Measurements from ENCODE around the gene CLDN22. TPM values are rescaled to one million over a fixed set of nuclear protein-coding genes. Genes with fewer than 3 reads are reported as not detected.

CLDN22 gene
- total and polyA plus RNA-seq, 9 of the 15 experiments (the other 6 are each of a cell fraction or from before 2014, with no cell fraction given), result 0.21 TPM; not detected in 8

GRCh38 chr4:183356173-183356830 is 36.2 kb upstream of the CLDN22 start:
- H3K9ac ChIP-seq (ENCODE audit: insufficient read depth in 1 of 2, low read depth in 2 of 2, low read length in 2 of 2), result peak overlapping the region in 1 of 2 experiments; percentile 51; a peak in 1 of 4 replicates
- H3K27ac ChIP-seq (ENCODE audit: extremely low read depth, low read depth, low read length), result no peak overlapping the region
- no peak overlapping the region for H3K4me2 ChIP-seq (ENCODE audit: insufficient read depth, low read length)
- no peak for DNase-seq (ENCODE audit: extremely low read depth in 1 of 4, low spot score in 3 of 4)
- intact Hi-C loops (cut with micrococcal nuclease) (no loop called here), in situ Hi-C loops (cut with MboI) (no loop called here)
- H3K9me1 ChIP-seq (ENCODE audit: control insufficient read depth, insufficient read depth, low read length), result no peaks in the 10 kb centered on the region
- WGBS (ENCODE audit: insufficient coverage, low coverage, missing lambda C conversion rate), result 35% methylated on average over 9 of the region's 20 CpGs
- TF ChIP-seq OTX1 (CRISPR knock-in tag; IDR thresholded peaks at IDR 0.05), result no peak
- peak; percentile 75 for TF ChIP-seq ZNF512 (tag; IDR thresholded peaks at IDR 0.05)
- 0 out of 2 replicates have a peak, but pooled peaks have one; percentile 25 for TF ChIP-seq MTA1 (IDR thresholded peaks at IDR 0.05; ENCODE audit: borderline replicate concordance)
- TF ChIP-seq RAD51 (IDR thresholded peaks at IDR 0.05; ENCODE audit: borderline replicate concordance, low read depth), result no peak
- 0 out of 2 replicates have a peak, but pooled peaks have one; percentile 29 for TF ChIP-seq HBP1 (CRISPR knock-in tag; IDR thresholded peaks at IDR 0.05)
- 0 out of 2 replicates have a peak, but pooled peaks have one; percentile 43 for TF ChIP-seq MCM3 (IDR thresholded peaks at IDR 0.05)
- 0 out of 2 replicates have a peak, but pooled peaks have one; percentile 49 for TF ChIP-seq THRB (CRISPR knock-in tag; conservative IDR thresholded peaks at IDR 0.05)
- TF ChIP-seq MCM7 (IDR thresholded peaks at IDR 0.05), result 0 out of 4 replicates have a peak, but pooled peaks of 1 of the 2 experiments have one; percentile 46
- TF ChIP-seq ZBTB26 (CRISPR knock-in tag; IDR thresholded peaks at IDR 0.05), result peak; percentile 83; the same call in 1 of the 2 replicates
- no peak for FAIRE-seq
- H3K27me3 ChIP-seq (ENCODE audit: control insufficient read depth in 2 of 2, insufficient read depth in 2 of 2, low read length in 2 of 2), result no peaks in the 10 kb centered on the region
- H4K20me1 ChIP-seq (replicated peaks; ENCODE audit: control insufficient read depth, insufficient read depth, low read length), result no peaks in the 10 kb centered on the region
- BruUV-seq (replicated peaks), result no TSS peak
- no peak for ATAC-seq
- ChIA-PET POLR2A (no interaction called here), CTCF (ENCODE audit: low intra/inter-chr PET ratio) (no interaction called here)
- no peak overlapping the region for H3K4me3 ChIP-seq
- H3K9me3 ChIP-seq (replicated peaks; ENCODE audit: control insufficient read depth, insufficient read depth, low read depth, low read length), result no peaks in the 10 kb centered on the region; the same call in 1 of the 2 replicates
- H3K36me3 ChIP-seq (ENCODE audit: control insufficient read depth, insufficient read depth, low read length), result no peaks in the 10 kb centered on the region
- H2AFZ ChIP-seq (ENCODE audit: low read depth, low read length), result peak overlapping the region; percentile 22; the same call in 1 of the 2 replicates
- peaks cover 10 to 19% of the 10 kb centered on the region in 2 experiments; a peak in 4 of 5 replicates for H3K4me1 ChIP-seq (replicated peaks in 1 of 2; ENCODE audit: control insufficient read depth in 2 of 2, insufficient read depth in 2 of 2, low read length in 2 of 2)
- H3K79me2 ChIP-seq (ENCODE audit: control insufficient read depth, insufficient read depth, low read length), result no peaks in the 10 kb centered on the region

Data from K562 (cell line).